ENCODE measurements around the gene FAM170B.

GRCh38 chr10:49131507-49132361 is 2.1 kb downstream of the FAM170B start:
- TF ChIP-seq CTCF (IDR thresholded peaks at IDR 0.05; ENCODE audit: extremely low read depth in 1 of 2, insufficient read depth in 1 of 2, low read depth in 1 of 2, low read length in 2 of 2) (no peak), POLR2A (IDR thresholded peaks at IDR 0.05; ENCODE audit: low read depth, low read length) (no peak), EZH2 (IDR thresholded peaks at IDR 0.05; ENCODE audit: borderline replicate concordance, low read depth, low read length, severe bottlenecking) (no peak), JUN (IDR thresholded peaks at IDR 0.05; ENCODE audit: borderline replicate concordance, insufficient read depth, insufficient read length, low read depth) (no peak), GATA2 (IDR thresholded peaks at IDR 0.05; ENCODE audit: insufficient read depth, insufficient read length, low read depth, low read length) (no peak), FOS (IDR thresholded peaks at IDR 0.05; ENCODE audit: borderline replicate concordance, insufficient read depth, low read length) (no peak), POLR2AphosphoS5 (IDR thresholded peaks at IDR 0.05; ENCODE audit: insufficient read depth, low read depth, low read length) (no peak), MAX (IDR thresholded peaks at IDR 0.05; ENCODE audit: insufficient read depth, insufficient read length) (no peak)

All from endothelial cell of umbilical vein (primary cell).